HG02884 (cell line): ENCODE data around the gene GAK.
"Not testable (repeated sequence)": the region's sequence is repeated elsewhere in the genome, so short reads cannot be mapped to it uniquely, and the experiment has no call there.

Source experiments
- ATAC-seq: cut with Tn5 transposase; IDR thresholded peaks from one replicate; pipeline ENCODE4 v1.9.1; 2021; ENCODE audit warnings: mild to moderate bottlenecking, moderate library complexity; ENCODE audit not compliant: unreplicated experiment

Gene GAK

GRCh38 chr4:953574-953915 is 21.4 kb upstream of the GAK start:
- no peak for ATAC-seq

GRCh38 chr4:952881-953573 is 20.9 kb upstream of the GAK start:
- no peak for ATAC-seq

- ATAC-seq: no peak
These were observed 19.7 kb upstream of the GAK start for GRCh38 chr4:951594-952468.

GRCh38 chr4:951186-951585 is 19.1 kb upstream of the GAK start:
- ATAC-seq: no peak

GRCh38 chr4:950136-951020 is 18.3 kb upstream of the GAK start:
- no peak for ATAC-seq

GRCh38 chr4:949656-950055 is 17.5 kb upstream of the GAK start:
- ATAC-seq: no peak

GRCh38 chr4:948936-949300 is 16.8 kb upstream of the GAK start:
- ATAC-seq: no peak

- ATAC-seq: no peak
These were observed 16.2 kb upstream of the GAK start for GRCh38 chr4:948101-948935.

GRCh38 chr4:947491-947971 is 15.4 kb upstream of the GAK start:
- no peak for ATAC-seq

- no peak for ATAC-seq
These were observed 14.7 kb upstream of the GAK start for GRCh38 chr4:946517-947471.

GRCh38 chr4:946103-946450 is 14.0 kb upstream of the GAK start:
- ATAC-seq: no peak

GRCh38 chr4:945274-946102 is 13.4 kb upstream of the GAK start:
- no peak for ATAC-seq

- not testable (repeated sequence) for ATAC-seq
These were observed 7.4 kb upstream of the GAK start for GRCh38 chr4:939508-939907.

- ATAC-seq: peak; percentile 0
These were observed 576 bp upstream of the GAK start for GRCh38 chr4:932713-933070.

GRCh38 chr4:931194-931959 is 739 bp downstream of the GAK start:
- ATAC-seq: no peak

GRCh38 chr4:930827-931193 is 1.3 kb downstream of the GAK start:
- ATAC-seq: no peak

GRCh38 chr4:930028-930551 is 2.0 kb downstream of the GAK start:
- no peak for ATAC-seq
